ENCODE data around the gene PLAA. TPM values are rescaled to one million over a fixed set of nuclear protein-coding genes. Genes with fewer than 3 reads are reported as not detected.

Gene PLAA
- total RNA-seq, 1 experiment from 2014 or later, result 23.3 TPM

DNA sequence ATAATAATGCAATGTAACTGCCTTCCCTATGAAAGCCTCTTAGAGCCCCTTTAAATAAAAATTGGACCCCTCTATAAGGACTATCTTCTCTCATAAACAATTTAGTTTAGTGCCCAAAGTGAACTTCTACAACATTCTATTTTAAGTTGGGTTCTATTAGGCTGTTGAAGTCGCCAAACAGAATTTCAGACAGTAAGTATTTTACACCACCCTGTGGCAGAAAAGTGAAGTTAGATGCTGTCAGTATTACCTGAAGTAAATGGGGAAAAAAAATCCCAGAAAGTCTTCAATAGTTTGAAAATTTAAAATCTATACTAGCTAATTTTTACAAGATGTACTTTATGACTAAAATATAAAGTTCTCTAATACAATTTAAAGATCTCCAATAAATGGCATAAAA, 84.0 kb downstream of the PLAA start:
- H4K20me1 ChIP-seq (ENCODE audit: insufficient read depth), result no peaks in the 10 kb centered on the region
- no peaks in the 10 kb centered on the region for H3K9me3 ChIP-seq (ENCODE audit: insufficient read depth, low read depth)
- H3K27ac ChIP-seq, result no peak overlapping the region
- no TSS peak for BruUV-seq (replicated peaks)
- no peak for DNase-seq
- no peak overlapping the region for H3K4me2 ChIP-seq
- H3K4me3 ChIP-seq, result no peak overlapping the region
- H3K9me2 ChIP-seq (ENCODE audit: insufficient read depth), result no peaks in the 10 kb centered on the region
- no peak overlapping the region for H2AFZ ChIP-seq
- H3F3A ChIP-seq (ENCODE audit: insufficient read depth, low read depth), result no peaks in the 10 kb centered on the region
- TF ChIP-seq EZH2 (IDR thresholded peaks at IDR 0.05; ENCODE audit: low read depth), result no peak
- TF ChIP-seq, protein P1, sequence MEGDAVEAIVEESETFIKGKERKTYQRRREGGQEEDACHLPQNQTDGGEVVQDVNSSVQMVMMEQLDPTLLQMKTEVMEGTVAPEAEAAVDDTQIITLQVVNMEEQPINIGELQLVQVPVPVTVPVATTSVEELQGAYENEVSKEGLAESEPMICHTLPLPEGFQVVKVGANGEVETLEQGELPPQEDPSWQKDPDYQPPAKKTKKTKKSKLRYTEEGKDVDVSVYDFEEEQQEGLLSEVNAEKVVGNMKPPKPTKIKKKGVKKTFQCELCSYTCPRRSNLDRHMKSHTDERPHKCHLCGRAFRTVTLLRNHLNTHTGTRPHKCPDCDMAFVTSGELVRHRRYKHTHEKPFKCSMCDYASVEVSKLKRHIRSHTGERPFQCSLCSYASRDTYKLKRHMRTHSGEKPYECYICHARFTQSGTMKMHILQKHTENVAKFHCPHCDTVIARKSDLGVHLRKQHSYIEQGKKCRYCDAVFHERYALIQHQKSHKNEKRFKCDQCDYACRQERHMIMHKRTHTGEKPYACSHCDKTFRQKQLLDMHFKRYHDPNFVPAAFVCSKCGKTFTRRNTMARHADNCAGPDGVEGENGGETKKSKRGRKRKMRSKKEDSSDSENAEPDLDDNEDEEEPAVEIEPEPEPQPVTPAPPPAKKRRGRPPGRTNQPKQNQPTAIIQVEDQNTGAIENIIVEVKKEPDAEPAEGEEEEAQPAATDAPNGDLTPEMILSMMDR (conservative IDR thresholded peaks at IDR 0.05), result peak; percentile 45; the same call in 1 of the 2 replicates
- H3K27me3 ChIP-seq (ENCODE audit: insufficient read depth, low read depth), result no peaks in the 10 kb centered on the region
- ChIA-PET POLR2A (ENCODE audit: unreplicated experiment) (no interaction called here), CTCF (no interaction called here)
- intact Hi-C loops (cut with micrococcal nuclease; ENCODE audit: unreplicated experiment), result no loop called here
- H3K36me3 ChIP-seq (ENCODE audit: low read depth), result no peaks in the 10 kb centered on the region
- H3K79me2 ChIP-seq (ENCODE audit: low read depth), result no peaks in the 10 kb centered on the region
- H3K4me1 ChIP-seq (replicated peaks; ENCODE audit: insufficient read depth), result no peaks in the 10 kb centered on the region

DNA sequence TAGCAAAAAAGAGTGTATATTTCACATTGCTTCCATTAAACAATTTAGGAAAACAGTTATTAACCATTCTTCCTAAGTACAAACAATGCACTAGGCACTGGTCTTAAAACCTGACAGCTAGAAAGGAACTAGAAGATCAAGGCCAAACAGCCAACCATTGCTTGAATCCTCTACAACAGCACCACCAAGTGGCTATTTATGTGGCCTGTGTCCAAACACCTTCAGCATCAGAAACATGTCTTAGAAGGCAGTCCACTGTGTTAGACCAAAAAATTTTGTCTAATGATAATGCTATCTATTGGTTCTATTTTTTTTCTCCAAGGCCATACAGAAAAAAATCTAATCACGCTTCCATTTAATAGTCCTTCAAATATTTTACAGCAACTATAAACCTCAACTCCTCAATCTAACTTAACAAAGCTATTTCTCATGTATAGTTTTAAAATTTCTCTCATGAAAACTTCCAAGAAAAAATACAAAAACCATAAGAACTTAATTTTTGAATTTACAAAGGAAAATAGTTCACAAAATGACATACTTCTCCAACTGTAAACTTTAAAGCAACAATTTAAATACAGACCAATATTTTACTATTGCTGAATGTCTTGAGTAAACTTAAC, 90.5 kb downstream of the PLAA start:
- ChIA-PET POLR2A (ENCODE audit: unreplicated experiment) (no interaction called here), CTCF (interaction anchor here (0.5 kb wide), 1 partner anchor 452 kb away, joined by 3 read pairs; no protein-coding TSS in a partner anchor)
- Histone ChIP-seq H3K9me2 (ENCODE audit: insufficient read depth) (no peaks in the 10 kb centered on the region), H3K27ac (no peak overlapping the region), H3F3A (ENCODE audit: insufficient read depth, low read depth) (no peaks in the 10 kb centered on the region), H3K4me2 (no peak overlapping the region), H4K20me1 (ENCODE audit: insufficient read depth) (no peaks in the 10 kb centered on the region), H3K27me3 (ENCODE audit: insufficient read depth, low read depth) (no peaks in the 10 kb centered on the region), H3K79me2 (ENCODE audit: low read depth) (no peaks in the 10 kb centered on the region), H3K36me3 (ENCODE audit: low read depth) (no peaks in the 10 kb centered on the region), H3K4me3 (no peak overlapping the region), H3K4me1 (replicated peaks; ENCODE audit: insufficient read depth) (no peaks in the 10 kb centered on the region), H3K9me3 (ENCODE audit: insufficient read depth, low read depth) (no peaks in the 10 kb centered on the region), H2AFZ (no peak overlapping the region)
- DNase-seq, result peak in 1 of 2 experiments; percentile 37
- TF ChIP-seq, protein P1 (conservative IDR thresholded peaks at IDR 0.05), result peak; percentile 67
- no peak for TF ChIP-seq EZH2 (IDR thresholded peaks at IDR 0.05; ENCODE audit: low read depth)
- intact Hi-C loops (cut with micrococcal nuclease; ENCODE audit: unreplicated experiment), result loop anchor here (1.0 kb wide), 1 partner anchor 112 kb away; no protein-coding TSS in a partner anchor
- BruUV-seq (replicated peaks), result no TSS peak

Other genes with a start within 250 kb of the PLAA start
- gene CAAP1, start 54.4 kb downstream of the PLAA start, total RNA-seq (2021), result 12.1 and 14.0 TPM in 2 replicates
- 14.6 and 17.8 TPM in 2 replicates for gene IFT74, start 9.2 kb upstream of the PLAA start, total RNA-seq (2021)
- gene LRRC19, start 58.4 kb upstream of the PLAA start, total RNA-seq (2021), result not detected in 2 replicates
- gene TEK, start 162.0 kb upstream of the PLAA start, total RNA-seq (2021), result not detected in 2 replicates